Smooth muscle cell (in vitro differentiated cells): Measurements from ENCODE around the gene MSMB. TPM values are rescaled to one million over a fixed set of nuclear protein-coding genes. Genes with fewer than 3 reads are reported as not detected.

Source experiments
- DNase-seq: peaks from one replicate; lab custom pipeline; 2025; ENCODE audit not compliant: unreplicated experiment; lab: John Stamatoyannopoulos, UW
- H2AFZ ChIP-seq: fragments of 200-600 bp; sonication (generic); 2 replicates; pipeline ENCODE4 v1.6.0; 2016; ENCODE audit warnings: antibody characterized with exemption, low read depth, mild to moderate bottlenecking
- H3F3A ChIP-seq: fragments of 200-600 bp; sonication (generic); 2 replicates; pipeline ENCODE4 v1.6.0; 2017; ENCODE audit warnings: antibody characterized with exemption, low read depth
- H3K27ac ChIP-seq: fragments of 200-600 bp; sonication (generic); 2 replicates; pipeline ENCODE4 v1.5.1; 2016; ENCODE audit warnings: low read depth, mild to moderate bottlenecking
- H3K27me3 ChIP-seq: fragments of 200-600 bp; sonication (generic); 2 replicates; pipeline ENCODE4 v1.6.1; 2016; ENCODE audit warnings: low read depth, mild to moderate bottlenecking
- H3K36me3 ChIP-seq: fragments of 200-600 bp; sonication (generic); 2 replicates; pipeline ENCODE4 v1.5.1; 2016; ENCODE audit warnings: low read depth
- H3K4me1 ChIP-seq: fragments of 200-600 bp; sonication (generic); 2 replicates; pipeline ENCODE4 v1.5.1; 2016; ENCODE audit warnings: low read depth
- H3K4me2 ChIP-seq: fragments of 200-600 bp; sonication (generic); 2 replicates; pipeline ENCODE4 v1.6.0; 2016; ENCODE audit warnings: mild to moderate bottlenecking
- H3K4me3 ChIP-seq: fragments of 200-600 bp; sonication (generic); 2 replicates; pipeline ENCODE4 v1.5.1; 2016; ENCODE audit warnings: mild to moderate bottlenecking
- H3K79me2 ChIP-seq: fragments of 200-600 bp; sonication (generic); 2 replicates; pipeline ENCODE4 v1.6.0; 2016; ENCODE audit warnings: low read depth, mild to moderate bottlenecking
- H3K9ac ChIP-seq: fragments of 200-600 bp; sonication (generic); 2 replicates; pipeline ENCODE4 v1.6.0; 2016; ENCODE audit warnings: low read depth
- H3K9me3 ChIP-seq: fragments of 200-600 bp; sonication (generic); replicated peaks from 2 replicates; pipeline ENCODE4 v1.5.1; 2016; ENCODE audit warnings: low read depth
- H4K20me1 ChIP-seq: fragments of 200-600 bp; sonication (generic); 2 replicates; pipeline ENCODE4 v1.6.0; 2016; ENCODE audit warnings: low read depth
- WGBS: methylation state at CpG from one replicate; pipeline ENCODE4 v1.1.7; 2016; ENCODE audit warnings: low lambda C conversion rate; 5-methylcytosine and 5-hydroxymethylcytosine counted together
- polyA plus RNA-seq: library from polyadenylated mRNA; unstranded; fragments of >200 nt; fragmentation: Nextera tagmentation; extraction: Ambion mirVana; gene quantifications from 2 replicates; pipeline ENCODE4 v1.2.1, GENCODE V29; 2016
- total RNA-seq: library from RNA; depleted of rRNA; stranded (reverse); fragments of >200 nt; gene quantifications from 2 replicates; pipeline ENCODE4 v1.2.3, GENCODE V29; 2014
- TF ChIP-seq, protein P1 (sequence below): fragments of 200-600 bp; sonication (generic); IDR thresholded peaks from 2 replicates; pipeline ENCODE4 v1.5.1; 2017; ENCODE audit warnings: borderline replicate concordance, mild to moderate bottlenecking, antibody characterized with exemption; ENCODE audit not compliant: insufficient read depth, poor library complexity, severe bottlenecking

Gene MSMB
- total and polyA plus RNA-seq, 2 experiments from 2014 or later: 0.50 TPM; not detected in 1

DNA sequence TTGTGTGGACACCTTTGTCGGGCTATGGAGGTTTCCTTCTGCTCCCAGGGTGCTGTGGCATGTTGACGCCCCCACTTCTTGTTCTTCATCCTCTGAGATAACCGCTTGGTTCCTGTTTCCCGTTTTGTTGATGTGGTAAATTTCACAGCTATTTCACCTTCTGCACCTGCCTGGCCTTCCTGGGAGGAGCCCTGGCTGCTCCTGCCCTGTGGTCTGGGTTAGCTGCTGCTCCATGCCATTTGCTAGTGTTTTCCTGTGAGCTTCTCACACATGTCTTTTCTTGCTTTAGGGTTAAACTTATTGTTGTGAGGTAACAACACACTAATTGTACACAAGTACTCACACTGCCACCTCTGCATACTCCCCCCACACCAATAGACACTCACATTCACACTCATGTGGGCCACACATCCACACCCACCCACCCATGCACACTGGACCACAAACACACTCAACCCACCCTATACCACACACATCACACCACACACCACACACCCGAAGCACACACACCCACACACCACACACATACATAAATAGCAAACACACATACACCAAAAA is 46.5 kb upstream of the MSMB start:
- Histone ChIP-seq H4K20me1 (no peaks in the 10 kb centered on the region), H3K27ac (no peak overlapping the region), H3K36me3 (no peaks in the 10 kb centered on the region), H3K4me1 (peaks cover 20% of the 10 kb centered on the region), H3F3A (peaks cover 7% of the 10 kb centered on the region), H3K9me3 (no peaks in the 10 kb centered on the region), H3K4me3 (no peak overlapping the region), H3K79me2 (no peaks in the 10 kb centered on the region), H3K4me2 (no peak overlapping the region), H3K27me3 (no peaks in the 10 kb centered on the region), H3K9ac (no peak overlapping the region), H2AFZ (no peak overlapping the region)
- WGBS: 75% methylated on average over 5 of the region's 5 CpGs
- TF ChIP-seq, protein P1, sequence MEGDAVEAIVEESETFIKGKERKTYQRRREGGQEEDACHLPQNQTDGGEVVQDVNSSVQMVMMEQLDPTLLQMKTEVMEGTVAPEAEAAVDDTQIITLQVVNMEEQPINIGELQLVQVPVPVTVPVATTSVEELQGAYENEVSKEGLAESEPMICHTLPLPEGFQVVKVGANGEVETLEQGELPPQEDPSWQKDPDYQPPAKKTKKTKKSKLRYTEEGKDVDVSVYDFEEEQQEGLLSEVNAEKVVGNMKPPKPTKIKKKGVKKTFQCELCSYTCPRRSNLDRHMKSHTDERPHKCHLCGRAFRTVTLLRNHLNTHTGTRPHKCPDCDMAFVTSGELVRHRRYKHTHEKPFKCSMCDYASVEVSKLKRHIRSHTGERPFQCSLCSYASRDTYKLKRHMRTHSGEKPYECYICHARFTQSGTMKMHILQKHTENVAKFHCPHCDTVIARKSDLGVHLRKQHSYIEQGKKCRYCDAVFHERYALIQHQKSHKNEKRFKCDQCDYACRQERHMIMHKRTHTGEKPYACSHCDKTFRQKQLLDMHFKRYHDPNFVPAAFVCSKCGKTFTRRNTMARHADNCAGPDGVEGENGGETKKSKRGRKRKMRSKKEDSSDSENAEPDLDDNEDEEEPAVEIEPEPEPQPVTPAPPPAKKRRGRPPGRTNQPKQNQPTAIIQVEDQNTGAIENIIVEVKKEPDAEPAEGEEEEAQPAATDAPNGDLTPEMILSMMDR: no peak
- no peak for DNase-seq

DNA sequence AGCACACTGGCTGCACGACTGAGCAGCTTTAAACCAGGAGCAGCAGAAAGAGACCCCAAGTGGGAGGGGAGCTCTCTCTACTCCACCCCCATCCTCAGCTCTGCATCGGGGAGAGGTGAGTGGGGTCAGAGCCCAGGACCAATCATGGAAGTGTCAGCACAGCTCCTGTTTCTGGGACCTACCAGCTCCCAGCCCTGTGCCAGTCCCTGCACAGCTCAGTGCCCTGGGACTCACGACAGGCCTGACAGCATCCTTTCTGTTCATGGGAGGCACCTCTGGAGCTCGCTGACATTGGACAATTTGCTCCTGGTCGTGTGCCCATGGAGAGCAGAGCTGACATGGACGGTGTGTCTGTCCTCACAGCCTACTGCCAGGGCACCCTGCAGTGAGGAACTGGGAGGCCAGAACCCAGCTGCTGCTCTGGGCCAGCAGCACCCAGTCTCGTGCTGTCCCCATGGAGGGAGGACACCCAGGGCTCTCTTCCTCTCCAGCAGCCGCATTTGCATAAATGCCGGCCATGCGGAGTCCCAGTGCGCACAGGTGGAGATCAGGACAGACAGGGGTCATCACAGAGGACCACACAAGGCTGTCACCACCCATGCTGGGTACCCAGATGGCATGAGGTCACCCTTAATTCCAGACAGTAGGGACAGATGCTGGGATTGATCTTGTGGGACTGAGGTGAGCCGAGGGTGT is 45.9 kb upstream of the MSMB start:
- Histone ChIP-seq H3K36me3 (no peaks in the 10 kb centered on the region), H3K79me2 (no peaks in the 10 kb centered on the region), H3K4me3 (no peak overlapping the region), H3K27ac (no peak overlapping the region), H3K9me3 (no peaks in the 10 kb centered on the region), H3K9ac (no peak overlapping the region), H3K4me1 (peaks cover 18% of the 10 kb centered on the region), H2AFZ (no peak overlapping the region), H4K20me1 (no peaks in the 10 kb centered on the region), H3F3A (peaks cover 7% of the 10 kb centered on the region), H3K27me3 (no peaks in the 10 kb centered on the region), H3K4me2 (no peak overlapping the region)
- DNase-seq: no peak
- WGBS: 90% methylated on average over 11 of the region's 12 CpGs
- TF ChIP-seq, protein P1: no peak

DNA sequence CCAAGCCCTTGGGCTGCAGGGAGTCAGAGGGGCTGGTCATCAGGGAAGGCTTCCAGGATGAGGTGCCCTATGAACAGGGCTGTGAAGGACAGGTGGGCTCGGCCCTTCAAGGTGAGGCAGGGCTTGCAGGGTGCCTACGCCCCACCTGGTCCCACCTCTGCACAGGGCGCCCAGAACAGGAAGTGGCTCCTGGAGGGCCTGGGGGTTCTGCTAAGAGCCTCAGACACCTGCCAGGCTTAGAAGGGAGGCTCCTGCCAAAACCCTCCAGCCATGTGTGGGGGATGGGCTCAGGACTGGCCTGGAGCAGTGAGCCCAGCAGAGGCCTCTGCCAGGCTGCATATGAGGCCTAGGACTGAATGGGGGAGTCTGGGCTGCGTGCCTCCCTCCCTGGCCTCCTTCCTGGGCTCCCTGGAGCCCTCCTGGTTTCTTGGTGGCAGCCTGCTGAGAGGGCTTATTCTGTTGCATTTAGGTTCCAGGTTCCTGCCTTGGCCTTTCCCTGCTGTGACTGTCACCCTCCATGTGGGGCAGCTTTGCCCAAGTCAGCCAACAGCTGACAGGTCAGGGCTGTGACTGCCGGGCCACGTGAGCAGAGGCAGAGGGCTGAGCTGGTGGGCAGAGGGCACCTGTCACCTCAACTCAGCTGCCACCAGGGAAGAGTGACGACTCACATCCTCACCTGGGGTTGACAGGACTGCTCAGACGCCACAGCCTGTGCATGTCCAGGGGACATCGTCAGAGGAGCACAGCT is 45.2 kb upstream of the MSMB start:
- Histone ChIP-seq H3K4me1 (peaks cover 16% of the 10 kb centered on the region), H3K4me3 (no peak overlapping the region), H3K9ac (no peak overlapping the region), H4K20me1 (no peaks in the 10 kb centered on the region), H3K27me3 (no peaks in the 10 kb centered on the region), H2AFZ (no peak overlapping the region), H3K9me3 (no peaks in the 10 kb centered on the region), H3K36me3 (no peaks in the 10 kb centered on the region), H3K79me2 (no peaks in the 10 kb centered on the region), H3F3A (peaks cover 7% of the 10 kb centered on the region), H3K27ac (no peak overlapping the region), H3K4me2 (no peak overlapping the region)
- no peak for DNase-seq
- TF ChIP-seq, protein P1: no peak
- WGBS: 84% methylated on average over 9 of the region's 9 CpGs
